Tibial nerve (tissue), 4 donors: ENCODE results near the gene ANKRD39. TPM values are rescaled to one million over a fixed set of nuclear protein-coding genes. Genes with fewer than 3 reads are reported as not detected.

Source experiments
- DNase-seq, 2 donors: peaks; one replicate each; pipeline ENCODE4 v3.0.0-alpha.2; 2019; ENCODE audit warnings: low spot score in 2 of 2
- H3K27ac ChIP-seq, 4 donors: fragments of 200-600 bp; sonication (generic) in 3 of 4; one replicate each; pipeline ENCODE4 v1.5.1; 2017 to 2019; ENCODE audit warnings: mild to moderate bottlenecking in 1 of 4
- H3K27me3 ChIP-seq, 2 donors: fragments of 200-600 bp; sonication (generic) in 1 of 2; one replicate each; pipeline versions ENCODE4 v1.5.1 to v1.6.0; 2017 to 2019
- H3K36me3 ChIP-seq, 3 donors: fragments of 200-600 bp; sonication (generic); one replicate each; pipeline ENCODE4 v1.5.1; 2018 to 2019
- H3K4me1 ChIP-seq, 4 donors: fragments of 200-600 bp; sonication (generic) in 3 of 4; one replicate each; pipeline ENCODE4 v1.5.1; 2017 to 2019
- H3K4me3 ChIP-seq, 4 donors: fragments of 200-600 bp; sonication (generic) in 3 of 4; one replicate each; pipeline ENCODE4 v1.5.1; 2017 to 2019; ENCODE audit warnings: mild to moderate bottlenecking in 1 of 4, moderate library complexity in 1 of 4
- H3K9me3 ChIP-seq, 4 donors: fragments of 200-600 bp; sonication (generic) in 3 of 4; one replicate each; pipeline ENCODE4 v1.5.1; 2017 to 2019
- EP300 ChIP-seq, 2 donors: sonication (generic); formaldehyde crosslinking; IDR thresholded peaks; one replicate each; pipeline ENCODE4 v1.6.1; 2017; ENCODE audit warnings: antibody characterized with exemption in 2 of 2, mild to moderate bottlenecking in 1 of 2
- POLR2A ChIP-seq, 2 donors: fragments of 450-650 bp; IDR thresholded peaks; one replicate each; pipeline ENCODE4 v1.6.1; 2017; ENCODE audit warnings: antibody characterized with exemption in 2 of 2, mild to moderate bottlenecking in 2 of 2, moderate library complexity in 2 of 2
- WGBS, 2 donors: methylation state at CpG; one replicate each; pipeline ENCODE4 v1.1.5; 2018; 5-methylcytosine and 5-hydroxymethylcytosine counted together
- total RNA-seq, 4 donors: library from RNA; depleted of rRNA; stranded (reverse); fragments of >200 nt; gene quantifications; one replicate each; pipeline ENCODE4 v1.1.0, GENCODE V29; 2016
- TF ChIP-seq, protein P1 (sequence below), 5 experiments: fragments of 200-600 bp in 3 of 5; fragments of 450-650 bp in 2 of 5; sonication (generic) in 3 of 5; IDR thresholded peaks; one replicate each; pipeline ENCODE4 v1.5.1; 2016 to 2019; ENCODE audit warnings: antibody characterized with exemption in 5 of 5, mild to moderate bottlenecking in 3 of 5, moderate library complexity in 2 of 5

ANKRD39 gene
- total RNA-seq, 4 donors from 2014 or later = 13.8 to 23.7 (median 19.5) TPM

DNA sequence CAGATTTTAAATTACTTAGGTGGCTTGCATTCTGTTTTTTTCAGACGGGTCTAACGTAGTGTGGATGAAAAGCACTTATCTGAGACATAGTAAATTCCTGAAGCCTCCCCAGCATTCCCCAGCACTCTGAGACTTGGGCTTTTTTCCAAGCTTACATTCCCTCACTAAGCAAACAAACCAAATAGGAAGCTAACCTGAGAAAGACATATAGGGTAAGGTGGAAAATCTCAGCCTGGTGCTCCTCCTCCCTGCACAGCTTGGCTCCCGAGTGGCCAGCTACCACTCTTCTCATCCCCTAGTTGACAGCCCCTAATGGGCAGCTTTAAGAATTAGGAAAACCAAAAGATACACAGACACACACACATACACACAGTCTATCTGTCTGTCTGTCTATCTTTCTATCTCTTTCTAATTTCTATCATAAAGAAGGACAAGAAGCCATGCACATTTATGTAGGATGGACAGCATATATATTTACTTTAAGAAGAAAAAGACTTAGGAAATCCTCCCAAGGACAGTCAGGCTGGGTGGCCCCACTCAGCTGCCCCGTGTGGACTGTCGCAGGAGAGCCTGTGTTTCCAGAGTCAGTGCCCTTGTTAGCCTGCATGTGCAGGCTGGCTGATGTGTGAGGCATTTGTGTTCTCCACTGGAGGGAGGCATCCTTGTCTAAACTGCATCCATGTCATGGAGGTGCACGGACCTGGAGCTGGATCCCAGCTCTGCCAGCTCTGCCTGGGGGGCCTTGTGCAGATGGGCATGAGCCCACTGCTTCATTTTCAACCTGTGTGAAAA lies 33.5 kb downstream of the ANKRD39 start:
- WGBS, 2 donors = 48 to 58% methylated on average over 6 of the region's 6 CpGs
- Histone ChIP-seq H3K9me3 (no peaks in the 10 kb centered on the region), H3K36me3 (peaks cover 5 to 76% (median 13%) of the 10 kb centered on the region in 3 donors), H3K4me1 (peaks cover 0 to 44% (median 16%) of the 10 kb centered on the region in 4 donors), H3K4me3 (no peak overlapping the region), H3K27ac (no peak overlapping the region), H3K27me3 (no peaks in the 10 kb centered on the region)
- TF ChIP-seq, protein P1, sequence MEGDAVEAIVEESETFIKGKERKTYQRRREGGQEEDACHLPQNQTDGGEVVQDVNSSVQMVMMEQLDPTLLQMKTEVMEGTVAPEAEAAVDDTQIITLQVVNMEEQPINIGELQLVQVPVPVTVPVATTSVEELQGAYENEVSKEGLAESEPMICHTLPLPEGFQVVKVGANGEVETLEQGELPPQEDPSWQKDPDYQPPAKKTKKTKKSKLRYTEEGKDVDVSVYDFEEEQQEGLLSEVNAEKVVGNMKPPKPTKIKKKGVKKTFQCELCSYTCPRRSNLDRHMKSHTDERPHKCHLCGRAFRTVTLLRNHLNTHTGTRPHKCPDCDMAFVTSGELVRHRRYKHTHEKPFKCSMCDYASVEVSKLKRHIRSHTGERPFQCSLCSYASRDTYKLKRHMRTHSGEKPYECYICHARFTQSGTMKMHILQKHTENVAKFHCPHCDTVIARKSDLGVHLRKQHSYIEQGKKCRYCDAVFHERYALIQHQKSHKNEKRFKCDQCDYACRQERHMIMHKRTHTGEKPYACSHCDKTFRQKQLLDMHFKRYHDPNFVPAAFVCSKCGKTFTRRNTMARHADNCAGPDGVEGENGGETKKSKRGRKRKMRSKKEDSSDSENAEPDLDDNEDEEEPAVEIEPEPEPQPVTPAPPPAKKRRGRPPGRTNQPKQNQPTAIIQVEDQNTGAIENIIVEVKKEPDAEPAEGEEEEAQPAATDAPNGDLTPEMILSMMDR (IDR thresholded peaks at IDR 0.05) = no peak
- TF ChIP-seq EP300 (IDR thresholded peaks at IDR 0.05) (no peak), POLR2A (IDR thresholded peaks at IDR 0.05) (no peak)
- no peak for DNase-seq

DNA sequence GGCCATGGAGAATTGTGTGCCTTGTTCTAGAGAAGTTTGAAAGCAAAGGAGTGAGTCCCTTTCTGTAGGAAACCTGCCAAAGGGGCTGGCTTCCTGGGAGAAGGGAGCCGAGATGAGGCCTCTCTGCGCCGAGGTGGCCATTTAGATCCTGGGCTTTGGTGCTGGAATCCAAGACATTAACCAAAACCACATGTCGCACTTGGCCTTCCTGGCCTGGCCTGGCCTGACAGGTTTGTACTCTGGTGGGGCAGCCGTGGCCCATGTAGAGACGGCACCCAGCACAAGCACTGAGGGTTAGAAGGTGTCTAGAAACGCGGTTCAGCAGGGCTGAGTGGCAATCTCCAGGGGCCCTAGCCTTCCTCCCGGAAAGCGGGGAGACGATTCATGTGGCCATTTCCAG lies 34.6 kb downstream of the ANKRD39 start:
- 73 to 78% methylated on average over 11 of the region's 11 CpGs for WGBS, 2 donors
- Histone ChIP-seq H3K4me3 (no peak overlapping the region), H3K4me1 (peaks cover 0 to 55% (median 27%) of the 10 kb centered on the region in 4 donors), H3K27ac (no peak overlapping the region), H3K36me3 (peaks cover 3 to 70% (median 9%) of the 10 kb centered on the region in 3 donors), H3K9me3 (no peaks in the 10 kb centered on the region), H3K27me3 (no peaks in the 10 kb centered on the region)
- no peak for DNase-seq
- TF ChIP-seq, protein P1 (IDR thresholded peaks at IDR 0.05) = no peak
- TF ChIP-seq EP300 (IDR thresholded peaks at IDR 0.05) (no peak), POLR2A (IDR thresholded peaks at IDR 0.05) (no peak)

- no peak for TF ChIP-seq POLR2A (IDR thresholded peaks at IDR 0.05)
- DNase-seq = no peak
- Histone ChIP-seq H3K4me1 (peaks cover 0 to 59% (median 31%) of the 10 kb centered on the region in 4 donors), H3K9me3 (no peaks in the 10 kb centered on the region), H3K27ac (no peak overlapping the region), H3K4me3 (no peak overlapping the region), H3K27me3 (no peaks in the 10 kb centered on the region), H3K36me3 (peaks cover 0 to 66% (median 5%) of the 10 kb centered on the region in 3 donors)
- WGBS, 2 donors = 58 to 64% methylated on average over 4 of the region's 4 CpGs
Observed at GRCh38 chr2:96822786-96823185, 35.0 kb downstream of the ANKRD39 start.

GRCh38 chr2:96821113-96821675 lies 36.6 kb downstream of the ANKRD39 start:
- TF ChIP-seq EP300 (IDR thresholded peaks at IDR 0.05) (no peak), POLR2A (IDR thresholded peaks at IDR 0.05) (no peak)
- TF ChIP-seq, protein P1 (IDR thresholded peaks at IDR 0.05) = no peak

DNA sequence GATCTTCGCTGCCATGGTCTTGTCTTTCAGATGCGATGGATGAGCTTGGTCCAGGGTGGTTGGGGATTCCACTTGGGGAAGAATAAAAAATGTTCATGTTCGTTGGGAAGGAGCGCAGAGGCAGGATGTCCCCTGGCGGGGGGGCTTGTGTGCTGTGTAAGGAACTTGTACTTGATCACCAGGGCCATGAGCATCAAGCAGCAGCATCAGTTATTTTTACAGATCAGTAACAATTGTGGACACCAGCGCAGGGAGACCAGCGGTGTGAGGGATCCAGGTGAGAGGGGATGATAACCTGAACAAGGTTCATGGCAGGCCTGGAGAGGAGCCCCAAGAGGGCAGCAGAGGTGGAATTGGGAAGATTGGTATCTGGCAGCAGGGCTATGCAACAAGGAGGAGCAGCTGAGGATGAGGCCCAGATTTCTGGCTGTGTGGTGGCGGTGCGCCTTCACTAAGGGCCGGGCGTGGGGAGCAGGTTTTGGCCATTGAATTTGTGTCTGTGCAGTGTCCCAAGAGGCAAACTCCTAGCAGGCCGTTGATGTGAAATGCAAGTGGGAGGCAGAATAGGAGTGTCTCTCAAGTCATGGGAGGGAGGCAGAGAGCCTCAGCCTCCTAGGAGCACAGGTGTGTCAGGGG lies 37.8 kb downstream of the ANKRD39 start:
- Histone ChIP-seq H3K36me3 (peaks cover 0 to 38% (median 0%) of the 10 kb centered on the region in 3 donors), H3K4me1 (peaks cover 0 to 73% (median 42%) of the 10 kb centered on the region in 4 donors), H3K4me3 (no peak overlapping the region), H3K9me3 (no peaks in the 10 kb centered on the region), H3K27ac (no peak overlapping the region), H3K27me3 (no peaks in the 10 kb centered on the region)
- TF ChIP-seq, protein P1 (IDR thresholded peaks at IDR 0.05) = no peak
- TF ChIP-seq EP300 (IDR thresholded peaks at IDR 0.05) (no peak), POLR2A (IDR thresholded peaks at IDR 0.05) (no peak)
- DNase-seq = no peak
- 82 to 84% methylated on average over 12 of the region's 12 CpGs for WGBS, 2 donors

More at GRCh38 chr2:96821113-96821675, 36.6 kb downstream of the ANKRD39 start:
- Histone ChIP-seq H3K27ac (no peak overlapping the region), H3K4me1 (peaks cover 0 to 68% (median 39%) of the 10 kb centered on the region in 4 donors), H3K9me3 (no peaks in the 10 kb centered on the region), H3K4me3 (no peak overlapping the region), H3K36me3 (peaks cover 0 to 50% (median 0%) of the 10 kb centered on the region in 3 donors), H3K27me3 (no peaks in the 10 kb centered on the region)
- 52 to 58% methylated on average over 11 of the region's 11 CpGs for WGBS, 2 donors
- no peak for DNase-seq
